GM21786 (cell line): ENCODE measurements around the gene ELOVL4.

Experiments
- ATAC-seq: cut with Tn5 transposase; IDR thresholded peaks from one replicate; pipeline ENCODE4 v1.9.1; 2021; ENCODE audit not compliant: unreplicated experiment

ELOVL4 gene

GRCh38 chr6:79947191-79948186 lies at the start of gene ELOVL4:
ELOVL4 (minus strand) TSS chr6:79947553; CDS start chr6:79947279, 274 bp downstream.
- ATAC-seq = peak; percentile 43

GRCh38 chr6:79993911-79994309 lies 46.6 kb upstream of the ELOVL4 start:
- no peak for ATAC-seq

DNA sequence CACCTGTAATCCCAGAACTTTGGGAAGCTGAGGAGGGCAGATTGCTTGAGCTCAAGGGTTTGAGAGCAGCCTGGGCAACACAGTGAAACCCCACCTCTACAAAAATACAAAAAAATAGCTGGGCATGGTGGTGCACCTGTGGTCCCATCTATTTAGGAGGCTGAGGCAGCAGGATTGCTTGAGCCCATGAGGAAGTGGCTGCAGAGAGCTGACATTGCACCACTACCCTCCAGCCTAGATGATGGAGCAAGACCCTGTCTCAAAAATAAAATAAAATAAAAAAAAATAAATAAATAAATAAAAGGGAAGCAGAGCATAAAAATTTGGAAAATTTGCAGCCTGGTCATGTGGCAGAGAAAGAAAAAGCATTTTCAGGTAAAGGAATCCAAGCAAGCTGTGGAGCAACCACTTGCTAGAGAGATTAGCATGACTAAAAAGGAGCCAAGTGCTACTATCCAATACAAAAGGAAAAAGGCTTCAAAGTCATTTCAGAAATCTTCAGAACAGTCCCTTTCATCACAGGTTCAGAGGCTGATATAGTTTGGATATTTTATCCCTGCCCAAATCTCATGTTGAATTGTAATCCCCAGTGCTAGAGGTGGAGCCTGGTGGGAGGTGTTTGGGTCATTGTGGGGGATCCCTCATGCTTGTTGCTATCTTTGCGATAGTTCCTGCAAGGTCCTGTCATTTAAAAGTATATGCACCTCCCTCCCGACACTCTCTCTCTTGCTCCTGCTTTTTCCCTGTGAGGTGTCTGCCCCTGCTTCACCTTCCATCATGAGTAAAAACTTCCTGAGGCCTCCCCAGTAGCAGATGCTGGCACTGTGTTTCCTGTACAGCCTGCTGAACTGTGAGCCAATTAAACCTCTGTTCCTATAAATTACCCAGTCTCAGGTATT lies 45.9 kb upstream of the ELOVL4 start:
- no peak for ATAC-seq

- ATAC-seq = no peak
Measured at GRCh38 chr6:79989641-79990040, 42.3 kb upstream of the ELOVL4 start.

DNA sequence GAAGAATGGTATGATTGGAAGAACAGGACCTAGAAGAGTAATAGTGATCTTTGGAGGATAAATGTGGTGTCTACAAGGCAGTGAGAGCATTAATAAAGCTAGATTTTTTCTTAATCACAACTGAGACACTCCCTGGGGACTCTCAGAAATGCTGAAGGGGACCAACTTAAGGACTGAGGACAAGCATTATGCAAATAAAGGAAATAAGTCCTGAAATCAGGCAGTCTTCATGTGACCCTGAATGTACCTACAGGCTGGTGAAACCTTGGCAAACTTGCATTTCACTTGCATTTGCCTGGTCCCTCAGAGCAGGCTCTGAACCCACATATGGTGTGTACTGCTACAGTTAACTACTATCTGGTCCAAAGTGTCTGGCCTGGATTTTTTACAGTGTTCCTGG lies 37.8 kb upstream of the ELOVL4 start:
- no peak for ATAC-seq

DNA sequence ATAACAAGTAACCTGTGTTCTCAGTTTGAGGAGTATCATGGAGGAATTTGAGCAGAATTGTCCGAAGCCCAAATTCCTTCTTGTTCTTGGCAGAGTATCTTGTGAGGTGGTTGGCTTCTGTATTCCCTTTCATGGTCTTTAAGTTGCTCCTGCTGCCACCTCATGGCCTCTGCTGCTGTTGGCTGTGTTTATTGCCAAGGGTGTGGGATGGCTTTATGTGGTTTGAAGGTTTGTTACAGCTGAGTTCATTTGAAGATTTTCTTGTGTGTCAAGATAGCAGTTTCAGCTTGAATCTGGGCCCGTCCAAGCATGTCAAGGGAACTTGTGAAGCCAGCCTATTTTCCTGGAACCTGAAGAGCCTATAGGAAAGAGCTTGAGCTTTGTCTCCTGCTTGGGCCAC lies 36.9 kb upstream of the ELOVL4 start:
- peak; percentile 54 for ATAC-seq

DNA sequence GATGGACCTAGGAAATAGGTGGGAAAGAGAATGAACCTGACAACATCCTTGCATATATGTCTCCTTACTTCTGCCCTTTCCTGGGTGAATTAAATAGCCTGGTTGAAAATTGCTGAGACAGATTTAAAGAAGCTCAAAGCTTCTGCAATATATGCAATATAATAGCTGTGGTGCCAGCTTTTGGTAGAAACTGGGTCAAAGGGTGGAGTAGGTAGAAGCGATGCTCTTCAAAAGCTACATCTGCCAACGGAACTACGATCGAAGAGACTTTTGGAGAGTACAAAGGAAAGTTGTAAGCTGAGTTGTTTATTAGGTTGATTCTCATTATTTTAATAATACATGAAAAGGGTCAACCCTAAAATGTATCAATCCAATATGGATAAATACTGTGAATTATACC lies 34.3 kb upstream of the ELOVL4 start:
- ATAC-seq = no peak

DNA sequence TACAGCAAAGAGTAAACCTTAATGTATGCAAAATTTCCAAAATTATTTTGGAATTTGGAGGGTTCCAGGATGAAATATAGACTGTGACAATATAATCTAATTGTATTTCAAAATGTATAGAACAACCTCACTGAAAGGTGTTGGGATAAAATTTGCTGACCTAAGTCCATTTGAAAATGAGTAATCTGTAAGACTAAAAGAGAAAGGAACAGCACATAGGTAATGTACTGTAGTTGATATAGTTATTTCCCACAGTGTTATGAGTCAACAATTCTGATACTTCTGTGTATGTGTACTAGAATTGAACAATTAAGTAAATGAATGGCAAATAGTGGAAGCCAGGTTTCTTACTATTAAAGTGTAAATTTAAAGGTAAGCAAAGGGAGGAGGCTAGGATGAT lies 23.8 kb upstream of the ELOVL4 start:
- ATAC-seq = no peak

GRCh38 chr6:79969784-79970183 lies 22.4 kb upstream of the ELOVL4 start:
- ATAC-seq = no peak

GRCh38 chr6:79967178-79967577 lies 19.8 kb upstream of the ELOVL4 start:
- no peak for ATAC-seq

- no peak for ATAC-seq
Measured at GRCh38 chr6:79964607-79965081, 17.3 kb upstream of the ELOVL4 start.

- ATAC-seq = no peak
Measured at GRCh38 chr6:79954849-79955248, 7.5 kb upstream of the ELOVL4 start.

GRCh38 chr6:79949233-79949632 lies 1.9 kb upstream of the ELOVL4 start:
- ATAC-seq = peak; percentile 56

GRCh38 chr6:79946272-79947190 lies 822 bp downstream of the ELOVL4 start:
- ATAC-seq = peak; percentile 5

DNA sequence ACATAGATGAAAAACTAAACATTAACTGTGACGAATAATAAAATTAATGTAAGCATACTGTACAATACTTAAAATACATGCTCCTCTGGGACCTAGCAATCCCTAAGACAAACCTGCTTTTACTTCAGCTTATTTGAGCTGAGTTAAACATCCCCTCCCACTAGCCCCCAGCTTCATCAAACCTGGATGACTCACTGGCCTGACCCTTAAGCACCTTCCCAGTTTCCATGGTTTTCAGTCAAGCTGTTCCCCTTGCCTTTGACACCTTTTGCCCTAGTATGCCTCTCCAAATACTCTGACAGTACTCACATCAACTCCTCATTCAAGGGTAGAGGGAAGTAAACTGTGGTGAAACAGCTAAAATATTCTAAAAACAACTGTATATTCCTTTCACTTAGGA lies 4.2 kb downstream of the ELOVL4 start:
- no peak for ATAC-seq

GRCh38 chr6:79941489-79942151 lies 5.7 kb downstream of the ELOVL4 start:
- no peak for ATAC-seq

DNA sequence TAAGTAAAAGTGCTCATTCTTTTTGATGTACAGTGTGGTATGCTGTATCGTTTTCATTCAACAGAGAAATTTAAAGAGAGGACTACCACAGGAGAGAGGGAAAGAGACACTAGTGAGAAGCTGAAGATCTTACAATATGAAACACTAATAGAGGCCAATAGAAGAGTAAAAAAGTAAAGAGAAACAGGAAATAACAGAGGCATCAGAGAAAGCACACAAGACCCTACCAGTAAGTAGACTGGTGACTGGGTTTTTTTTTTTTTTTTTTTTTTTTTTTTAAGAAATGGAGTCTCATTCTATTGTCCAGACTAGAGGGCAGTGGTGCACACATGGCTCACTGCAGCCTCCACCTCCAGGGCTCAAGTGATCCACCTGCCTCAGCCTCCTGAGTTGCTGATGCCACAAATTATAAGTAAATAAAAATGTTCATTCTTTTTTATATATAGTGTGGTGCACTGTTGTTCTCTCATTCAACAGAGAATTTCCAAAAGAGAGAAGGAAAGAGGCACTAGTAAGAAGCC lies 18.8 kb downstream of the ELOVL4 start:
- no peak for ATAC-seq

- ATAC-seq = no peak
Measured at GRCh38 chr6:79927758-79928157, 19.6 kb downstream of the ELOVL4 start.

GRCh38 chr6:79923270-79923669 lies 24.1 kb downstream of the ELOVL4 start:
- ATAC-seq = no peak

DNA sequence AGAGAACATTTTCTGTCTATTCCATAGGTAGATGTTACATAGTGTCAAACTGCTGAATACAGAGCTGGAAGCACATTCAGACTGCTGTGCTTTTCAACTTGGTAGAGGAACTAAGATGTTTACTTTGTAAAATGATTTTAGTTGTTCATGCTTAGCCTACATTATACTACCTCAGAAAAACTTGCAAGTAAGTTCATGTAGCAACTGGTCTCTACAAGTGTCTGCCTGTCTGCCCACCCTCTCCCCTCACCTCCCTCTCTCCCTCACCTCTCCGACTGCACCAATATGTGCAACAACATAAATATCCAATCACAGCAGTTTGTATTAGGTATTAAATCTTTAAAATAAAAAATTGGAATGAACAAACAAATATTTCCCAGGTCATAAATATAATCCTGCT lies 25.3 kb downstream of the ELOVL4 start:
- ATAC-seq = no peak
